Measurements from ENCODE around the gene IL9.

IL9 gene

GRCh38 chr5:135868681-135869080 lies 27.0 kb downstream of the IL9 start:
- Histone ChIP-seq H3K18ac (ENCODE audit: low read length) (no peak overlapping the region), H3K27me3 (ENCODE audit: control insufficient read depth in 3 of 3, insufficient read depth in 3 of 3, low read depth in 1 of 3, low read length in 3 of 3) (no peaks in the 10 kb centered on the region), H2BK15ac (ENCODE audit: low read length) (no peak overlapping the region)

GRCh38 chr5:135867599-135867998 lies 28.0 kb downstream of the IL9 start:
- no peak overlapping the region for H3K4me2 ChIP-seq (ENCODE audit: insufficient read depth, low read length, poor library complexity, severe bottlenecking)
- no peak overlapping the region for H4K91ac ChIP-seq (ENCODE audit: low read depth, low read length, poor library complexity)
- no peaks in the 10 kb centered on the region for H3K36me3 ChIP-seq (replicated peaks in 1 of 2; ENCODE audit: control insufficient read depth in 2 of 2, insufficient read depth in 2 of 2, low read length in 2 of 2)
- H3K4me1 ChIP-seq (ENCODE audit: control insufficient read depth in 2 of 2, insufficient read depth in 1 of 2, low read depth in 1 of 2, low read length in 2 of 2), result peaks cover 0 to 2% of the 10 kb centered on the region in 2 donors
- H3K14ac ChIP-seq (ENCODE audit: low read length), result no peak overlapping the region
- H3K27ac ChIP-seq (replicated peaks; ENCODE audit: low read length), result no peak overlapping the region
- no peak overlapping the region for H3K18ac ChIP-seq (ENCODE audit: low read length)
- no peak overlapping the region for H3K23ac ChIP-seq (ENCODE audit: low read depth, low read length, poor library complexity)
- H4K8ac ChIP-seq (ENCODE audit: low read depth, low read length), result no peak overlapping the region
- no peaks in the 10 kb centered on the region for H3K79me1 ChIP-seq (ENCODE audit: low read depth, low read length)
- no peak overlapping the region for H3K9ac ChIP-seq (ENCODE audit: low read depth, low read length, poor library complexity)
- no peak overlapping the region for H2BK5ac ChIP-seq (ENCODE audit: low read length)
- DNase-seq (ENCODE audit: low spot score), result no peak
- no peak overlapping the region for H2BK120ac ChIP-seq (ENCODE audit: low read depth, low read length)
- H3K27me3 ChIP-seq (ENCODE audit: control insufficient read depth in 3 of 3, insufficient read depth in 3 of 3, low read depth in 1 of 3, low read length in 3 of 3), result no peaks in the 10 kb centered on the region
- H3K4me3 ChIP-seq (ENCODE audit: low read length in 2 of 2), result no peak overlapping the region
- no peak overlapping the region for H2AK5ac ChIP-seq (ENCODE audit: low read depth, low read length)
- H2AFZ ChIP-seq (ENCODE audit: low read length), result no peak overlapping the region
- no peaks in the 10 kb centered on the region for H3K9me3 ChIP-seq (replicated peaks in 1 of 2; ENCODE audit: control insufficient read depth in 2 of 2, insufficient read depth in 1 of 2, low read depth in 1 of 2, low read length in 2 of 2)
- H2BK12ac ChIP-seq (ENCODE audit: low read length), result no peak overlapping the region
- no peak overlapping the region for H3K4ac ChIP-seq (ENCODE audit: low read length)
- no peak overlapping the region for H2BK15ac ChIP-seq (ENCODE audit: low read length)

More at GRCh38 chr5:135868681-135869080, 27.0 kb downstream of the IL9 start:
- no peaks in the 10 kb centered on the region for H3K9me3 ChIP-seq (replicated peaks in 1 of 2; ENCODE audit: control insufficient read depth in 2 of 2, insufficient read depth in 1 of 2, low read depth in 1 of 2, low read length in 2 of 2)
- H3K14ac ChIP-seq (ENCODE audit: low read length), result no peak overlapping the region
- no peak overlapping the region for H3K4ac ChIP-seq (ENCODE audit: low read length)
- no peak overlapping the region for H4K8ac ChIP-seq (ENCODE audit: low read depth, low read length)
- H3K4me2 ChIP-seq (ENCODE audit: insufficient read depth, low read length, poor library complexity, severe bottlenecking), result no peak overlapping the region
- no peak overlapping the region for H3K4me3 ChIP-seq (ENCODE audit: low read length in 2 of 2)
- no peak overlapping the region for H2AFZ ChIP-seq (ENCODE audit: low read length)
- H2BK120ac ChIP-seq (ENCODE audit: low read depth, low read length), result no peak overlapping the region
- no peak overlapping the region for H3K27ac ChIP-seq (replicated peaks; ENCODE audit: low read length)
- no peaks in the 10 kb centered on the region for H3K36me3 ChIP-seq (replicated peaks in 1 of 2; ENCODE audit: control insufficient read depth in 2 of 2, insufficient read depth in 2 of 2, low read length in 2 of 2)
- no peaks in the 10 kb centered on the region for H3K79me1 ChIP-seq (ENCODE audit: low read depth, low read length)
- H2AK5ac ChIP-seq (ENCODE audit: low read depth, low read length), result no peak overlapping the region
- no peak for DNase-seq (ENCODE audit: low spot score)
- H3K23ac ChIP-seq (ENCODE audit: low read depth, low read length, poor library complexity), result no peak overlapping the region
- WGBS, 2 donors (ENCODE audit: extremely low coverage in 2 of 2, insufficient read length in 2 of 2, insufficient replicate concordance in 1 of 2), result no CpG with 5 or more reads among the region's 2 CpGs
- no peak overlapping the region for H4K91ac ChIP-seq (ENCODE audit: low read depth, low read length, poor library complexity)
- no peak overlapping the region for H2BK12ac ChIP-seq (ENCODE audit: low read length)
- no peak overlapping the region for H3K9ac ChIP-seq (ENCODE audit: low read depth, low read length, poor library complexity)
- H3K4me1 ChIP-seq (ENCODE audit: control insufficient read depth in 2 of 2, insufficient read depth in 1 of 2, low read depth in 1 of 2, low read length in 2 of 2), result peaks cover 0 to 2% of the 10 kb centered on the region in 2 donors
- no peak overlapping the region for H2BK5ac ChIP-seq (ENCODE audit: low read length)

- no peak overlapping the region for H4K8ac ChIP-seq (ENCODE audit: low read depth, low read length)
- H3K18ac ChIP-seq (ENCODE audit: low read length), result no peak overlapping the region
- H3K4me1 ChIP-seq (ENCODE audit: control insufficient read depth in 2 of 2, insufficient read depth in 1 of 2, low read depth in 1 of 2, low read length in 2 of 2), result peaks cover 0 to 2% of the 10 kb centered on the region in 2 donors
- no peak overlapping the region for H2BK15ac ChIP-seq (ENCODE audit: low read length)
- no peak overlapping the region for H3K14ac ChIP-seq (ENCODE audit: low read length)
- no peak overlapping the region for H3K27ac ChIP-seq (replicated peaks; ENCODE audit: low read length)
- no peak overlapping the region for H3K9ac ChIP-seq (ENCODE audit: low read depth, low read length, poor library complexity)
- no peaks in the 10 kb centered on the region for H3K9me3 ChIP-seq (replicated peaks in 1 of 2; ENCODE audit: control insufficient read depth in 2 of 2, insufficient read depth in 1 of 2, low read depth in 1 of 2, low read length in 2 of 2)
- no peak overlapping the region for H3K4ac ChIP-seq (ENCODE audit: low read length)
- H3K27me3 ChIP-seq (ENCODE audit: control insufficient read depth in 3 of 3, insufficient read depth in 3 of 3, low read depth in 1 of 3, low read length in 3 of 3), result no peaks in the 10 kb centered on the region
- no peak overlapping the region for H4K91ac ChIP-seq (ENCODE audit: low read depth, low read length, poor library complexity)
- no peak overlapping the region for H2AK5ac ChIP-seq (ENCODE audit: low read depth, low read length)
- no CpG with 5 or more reads among the region's 2 CpGs for WGBS, 2 donors (ENCODE audit: extremely low coverage in 2 of 2, insufficient read length in 2 of 2, insufficient replicate concordance in 1 of 2)
- no peak for DNase-seq (ENCODE audit: low spot score)
- no peak overlapping the region for H3K4me3 ChIP-seq (ENCODE audit: low read length in 2 of 2)
- no peak overlapping the region for H2BK12ac ChIP-seq (ENCODE audit: low read length)
- no peak overlapping the region for H2BK5ac ChIP-seq (ENCODE audit: low read length)
- no peaks in the 10 kb centered on the region for H3K79me1 ChIP-seq (ENCODE audit: low read depth, low read length)
- no peaks in the 10 kb centered on the region for H3K36me3 ChIP-seq (replicated peaks in 1 of 2; ENCODE audit: control insufficient read depth in 2 of 2, insufficient read depth in 2 of 2, low read length in 2 of 2)
- no peak overlapping the region for H3K4me2 ChIP-seq (ENCODE audit: insufficient read depth, low read length, poor library complexity, severe bottlenecking)
- H3K23ac ChIP-seq (ENCODE audit: low read depth, low read length, poor library complexity), result no peak overlapping the region
- no peak overlapping the region for H2BK120ac ChIP-seq (ENCODE audit: low read depth, low read length)
- H2AFZ ChIP-seq (ENCODE audit: low read length), result no peak overlapping the region
Observed at GRCh38 chr5:135866016-135866415, 29.6 kb downstream of the IL9 start.

GRCh38 chr5:135864503-135865435 lies 30.9 kb downstream of the IL9 start:
- H2BK5ac ChIP-seq (ENCODE audit: low read length), result no peak overlapping the region
- H2BK15ac ChIP-seq (ENCODE audit: low read length), result no peak overlapping the region
- H3K4me2 ChIP-seq (ENCODE audit: insufficient read depth, low read length, poor library complexity, severe bottlenecking), result no peak overlapping the region
- no peaks in the 10 kb centered on the region for H3K27me3 ChIP-seq (ENCODE audit: control insufficient read depth in 3 of 3, insufficient read depth in 3 of 3, low read depth in 1 of 3, low read length in 3 of 3)
- no peak overlapping the region for H2AFZ ChIP-seq (ENCODE audit: low read length)
- no peak overlapping the region for H3K14ac ChIP-seq (ENCODE audit: low read length)
- H4K8ac ChIP-seq (ENCODE audit: low read depth, low read length), result no peak overlapping the region
- no peak overlapping the region for H3K4ac ChIP-seq (ENCODE audit: low read length)
- H3K36me3 ChIP-seq (replicated peaks in 1 of 2; ENCODE audit: control insufficient read depth in 2 of 2, insufficient read depth in 2 of 2, low read length in 2 of 2), result no peaks in the 10 kb centered on the region
- no peak overlapping the region for H2BK120ac ChIP-seq (ENCODE audit: low read depth, low read length)
- no peaks in the 10 kb centered on the region for H3K79me1 ChIP-seq (ENCODE audit: low read depth, low read length)
- no peak overlapping the region for H3K18ac ChIP-seq (ENCODE audit: low read length)
- H3K4me1 ChIP-seq (ENCODE audit: control insufficient read depth in 2 of 2, insufficient read depth in 1 of 2, low read depth in 1 of 2, low read length in 2 of 2), result peaks cover 0 to 2% of the 10 kb centered on the region in 2 donors
- no peak overlapping the region for H3K9ac ChIP-seq (ENCODE audit: low read depth, low read length, poor library complexity)
- H3K23ac ChIP-seq (ENCODE audit: low read depth, low read length, poor library complexity), result no peak overlapping the region
- H3K27ac ChIP-seq (replicated peaks; ENCODE audit: low read length), result no peak overlapping the region
- DNase-seq (ENCODE audit: low spot score), result no peak
- no peak overlapping the region for H2AK5ac ChIP-seq (ENCODE audit: low read depth, low read length)
- H3K4me3 ChIP-seq (ENCODE audit: low read length in 2 of 2), result no peak overlapping the region
- WGBS, 2 donors (ENCODE audit: extremely low coverage in 2 of 2, insufficient read length in 2 of 2, insufficient replicate concordance in 1 of 2), result no CpG with 5 or more reads among the region's 3 CpGs
- H3K9me3 ChIP-seq (replicated peaks in 1 of 2; ENCODE audit: control insufficient read depth in 2 of 2, insufficient read depth in 1 of 2, low read depth in 1 of 2, low read length in 2 of 2), result no peaks in the 10 kb centered on the region
- no peak overlapping the region for H2BK12ac ChIP-seq (ENCODE audit: low read length)
- H4K91ac ChIP-seq (ENCODE audit: low read depth, low read length, poor library complexity), result no peak overlapping the region
